Neural progenitor cell (in vitro differentiated cells): ENCODE measurements around the gene RHCE. TPM values are rescaled to one million over a fixed set of nuclear protein-coding genes. Genes with fewer than 3 reads are reported as not detected.

Experiments used
- DNase-seq: peaks from one replicate; pipeline ENCODE4 v3.0.0-alpha.2; 2016; ENCODE audit warnings: low spot score
- H2AFZ ChIP-seq: fragments of 200-600 bp; sonication (generic); replicated peaks from 2 replicates; pipeline ENCODE4 v1.6.1; 2016; ENCODE audit warnings: antibody characterized with exemption
- H3F3A ChIP-seq: fragments of 200-600 bp; sonication (generic); 2 replicates; pipeline ENCODE4 v1.6.1; 2016; ENCODE audit warnings: antibody characterized with exemption, low read depth
- H3K27ac ChIP-seq: fragments of 200-600 bp; sonication (generic); 2 replicates; pipeline ENCODE4 v1.5.1; 2016; ENCODE audit warnings: mild to moderate bottlenecking
- H3K27me3 ChIP-seq: fragments of 200-600 bp; sonication (generic); 2 replicates; pipeline ENCODE4 v1.6.1; 2016; ENCODE audit warnings: mild to moderate bottlenecking, moderate library complexity
- H3K36me3 ChIP-seq: fragments of 200-600 bp; sonication (generic); 2 replicates; pipeline ENCODE4 v1.5.1; 2016
- H3K4me1 ChIP-seq: fragments of 200-600 bp; sonication (generic); 2 replicates; pipeline ENCODE4 v1.6.1; 2016; ENCODE audit warnings: mixed run types
- H3K4me2 ChIP-seq: fragments of 200-600 bp; sonication (generic); 2 replicates; pipeline ENCODE4 v1.6.1; 2016
- H3K4me3 ChIP-seq: fragments of 200-600 bp; sonication (generic); 2 replicates; pipeline ENCODE4 v1.5.1; 2016
- H3K79me2 ChIP-seq: fragments of 200-600 bp; sonication (generic); 2 replicates; pipeline ENCODE4 v1.6.1; 2016; ENCODE audit warnings: low read depth
- H3K9ac ChIP-seq: fragments of 200-600 bp; sonication (generic); 2 replicates; pipeline ENCODE4 v1.6.1; 2016
- H3K9me3 ChIP-seq: fragments of 200-600 bp; sonication (generic); 2 replicates; pipeline ENCODE4 v1.5.1; 2016; ENCODE audit warnings: low read depth
- H4K20me1 ChIP-seq: fragments of 200-600 bp; sonication (generic); 2 replicates; pipeline ENCODE4 v1.6.1; 2016; ENCODE audit warnings: low read depth
- H3K27ac Mint-ChIP-seq: 3 replicates; pipeline ENCODE4 v1.8.0; 2021; ENCODE audit warnings: mixed read lengths
- H3K27me3 Mint-ChIP-seq: 2 replicates; pipeline ENCODE4 v1.8.0; 2022; ENCODE audit warnings: low read depth, mild to moderate bottlenecking, inconsistent platforms, moderate library complexity, mixed read lengths; ENCODE audit not compliant: insufficient read depth
- H3K36me3 Mint-ChIP-seq: 3 replicates; pipeline ENCODE4 v1.8.0; 2021; ENCODE audit warnings: mixed read lengths
- H3K4me1 Mint-ChIP-seq: 3 replicates; pipeline ENCODE4 v1.8.0; 2021; ENCODE audit warnings: mixed read lengths
- H3K4me3 Mint-ChIP-seq: 3 replicates; pipeline ENCODE4 v1.8.0; 2021; ENCODE audit warnings: mild to moderate bottlenecking, moderate library complexity, mixed read lengths
- H3K9me3 Mint-ChIP-seq: 3 replicates; pipeline ENCODE4 v1.8.0; 2020; ENCODE audit warnings: mixed read lengths
- CTCF ChIP-seq: fragments of 200-600 bp; sonication (generic); IDR thresholded peaks from 2 replicates; pipeline ENCODE4 v1.5.1; 2017; ENCODE audit warnings: antibody characterized with exemption, mild to moderate bottlenecking
- EZH2 ChIP-seq: fragments of 200-600 bp; sonication (generic); IDR thresholded peaks from 2 replicates; pipeline ENCODE4 v1.6.1; 2017; ENCODE audit warnings: antibody characterized with exemption, mild to moderate bottlenecking, moderate library complexity
- EZH2phosphoT487 ChIP-seq: fragments of 200-600 bp; sonication (generic); IDR thresholded peaks from 2 replicates; pipeline ENCODE4 v1.6.1; 2017; ENCODE audit warnings: antibody characterized with exemption
- total RNA-seq: library from RNA; depleted of rRNA; stranded (reverse); fragments of >200 nt; gene quantifications from 2 replicates; pipeline ENCODE4 v1.2.3, GENCODE V29; 2015; ENCODE audit warnings: low replicate concordance

The RHCE gene
- total RNA-seq, 1 donor from 2014 or later, result 0.43 TPM

GRCh38 chr1:25356441-25356840, 64.2 kb downstream of the RHCE start:
- no peak for TF ChIP-seq CTCF
- no peak for TF ChIP-seq EZH2phosphoT487
- TF ChIP-seq EZH2, result no peak
- Histone ChIP-seq H3K79me2 (no peaks in the 10 kb centered on the region), H3K9ac (no peak overlapping the region), H3K4me3 (no peak overlapping the region), H3K4me2 (no peak overlapping the region), H4K20me1 (no peaks in the 10 kb centered on the region), H3K4me1 (no peaks in the 10 kb centered on the region), H3K9me3 (no peaks in the 10 kb centered on the region), H3K27ac (no peak overlapping the region), H3K27me3 (no peaks in the 10 kb centered on the region), H3F3A (no peaks in the 10 kb centered on the region), H2AFZ (no peak overlapping the region), H3K36me3 (peaks cover 10% of the 10 kb centered on the region)
- Mint-ChIP-seq H3K9me3 (no peaks in the 10 kb centered on the region), H3K27me3 (peaks cover 2% of the 10 kb centered on the region), H3K4me1 (no peaks in the 10 kb centered on the region), H3K27ac (no peak overlapping the region), H3K36me3 (peaks cover 23% of the 10 kb centered on the region), H3K4me3 (no peak overlapping the region)
- DNase-seq, result no peak

DNA sequence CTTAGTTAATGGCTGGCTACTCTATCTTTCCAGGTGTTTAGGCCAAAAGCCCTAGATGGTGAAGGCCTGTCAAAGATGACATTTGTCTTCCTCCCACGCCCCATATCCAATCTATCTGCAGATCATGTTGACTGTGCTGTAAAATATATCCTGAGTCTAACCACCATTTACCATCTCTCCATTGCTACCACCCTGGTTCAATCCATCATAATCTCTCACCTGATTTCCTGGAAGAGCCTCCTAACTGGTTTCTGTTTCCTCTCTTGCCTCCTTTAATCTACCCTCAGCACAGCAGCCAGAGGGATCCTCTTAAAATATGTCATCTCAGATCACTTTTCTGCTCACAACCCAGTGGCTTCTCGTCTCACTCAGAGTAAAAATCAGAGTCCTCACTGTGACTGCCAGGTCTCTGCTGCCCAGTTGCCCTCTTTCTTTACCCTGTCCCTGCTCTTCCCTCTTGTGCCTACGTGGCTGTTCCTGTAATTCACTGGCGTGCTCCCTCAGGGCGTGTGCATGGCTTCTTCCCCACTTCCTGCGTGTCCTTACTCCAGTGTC, 64.7 kb downstream of the RHCE start:
- peaks cover 2% of the 10 kb centered on the region for H3K27me3 Mint-ChIP-seq
- no peak for DNase-seq
- Histone ChIP-seq H4K20me1 (no peaks in the 10 kb centered on the region), H3K4me2 (no peak overlapping the region), H3K79me2 (no peaks in the 10 kb centered on the region), H3K27me3 (no peaks in the 10 kb centered on the region), H3K9ac (no peak overlapping the region), H3K36me3 (peaks cover 10% of the 10 kb centered on the region), H3K4me3 (no peak overlapping the region), H2AFZ (no peak overlapping the region), H3K4me1 (no peaks in the 10 kb centered on the region), H3K27ac (no peak overlapping the region), H3K9me3 (no peaks in the 10 kb centered on the region), H3F3A (no peaks in the 10 kb centered on the region)
- H3K9me3 Mint-ChIP-seq, result no peaks in the 10 kb centered on the region
- TF ChIP-seq CTCF (no peak), EZH2 (no peak), EZH2phosphoT487 (no peak)
- H3K4me1 Mint-ChIP-seq, result no peaks in the 10 kb centered on the region
- H3K36me3 Mint-ChIP-seq, result peaks cover 19% of the 10 kb centered on the region
- H3K27ac Mint-ChIP-seq, result no peak overlapping the region
- H3K4me3 Mint-ChIP-seq, result no peak overlapping the region

DNA sequence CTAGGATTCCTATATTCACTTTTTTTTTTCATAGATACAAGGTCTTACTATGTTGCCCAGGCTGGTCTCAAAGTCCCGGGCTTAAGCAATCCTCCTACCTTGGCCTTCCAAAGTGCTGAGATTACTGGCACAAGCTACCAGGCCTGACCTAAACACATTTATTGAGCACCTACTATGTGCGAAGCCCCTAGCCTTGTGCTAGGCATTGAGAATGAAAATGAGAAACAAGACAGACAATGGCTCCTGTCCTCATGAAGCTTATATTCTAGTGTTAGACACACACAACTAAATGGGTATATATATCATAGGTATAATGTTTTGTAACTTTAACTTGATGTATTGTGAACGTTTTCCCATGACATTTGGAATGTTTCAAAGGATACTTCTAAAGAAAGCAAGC, 71.0 kb downstream of the RHCE start:
- H3K4me1 Mint-ChIP-seq, result no peaks in the 10 kb centered on the region
- DNase-seq, result no peak
- H3F3A ChIP-seq, result no peaks in the 10 kb centered on the region
- H3K27ac ChIP-seq, result no peak overlapping the region
- no peak overlapping the region for H3K27ac Mint-ChIP-seq
- H3K4me1 ChIP-seq, result no peaks in the 10 kb centered on the region
- no peaks in the 10 kb centered on the region for H3K27me3 Mint-ChIP-seq
- H3K9me3 Mint-ChIP-seq, result no peaks in the 10 kb centered on the region
- H3K4me3 ChIP-seq, result no peak overlapping the region
- no peak overlapping the region for H3K4me2 ChIP-seq
- H4K20me1 ChIP-seq, result no peaks in the 10 kb centered on the region
- H2AFZ ChIP-seq, result no peak overlapping the region
- H3K36me3 ChIP-seq, result peaks cover 17% of the 10 kb centered on the region
- no peaks in the 10 kb centered on the region for H3K27me3 ChIP-seq
- H3K4me3 Mint-ChIP-seq, result no peak overlapping the region
- no peaks in the 10 kb centered on the region for H3K9me3 ChIP-seq
- peaks cover 28% of the 10 kb centered on the region for H3K79me2 ChIP-seq
- peaks cover 14% of the 10 kb centered on the region for H3K36me3 Mint-ChIP-seq
- TF ChIP-seq CTCF (no peak), EZH2 (no peak), EZH2phosphoT487 (no peak)
- H3K9ac ChIP-seq, result no peak overlapping the region
